Stimulated activated naive CD4-positive, alpha-beta T cell treated with Interleukin-2 at 50 U/mL for 16 hours (primary cell): ENCODE measurements around the gene ALPG.
"Not testable (repeated sequence)": the region's sequence is repeated elsewhere in the genome, so short reads cannot be mapped to it uniquely, and the experiment has no call there.

Experiments used
- DNase-seq: peaks from one replicate; lab custom pipeline; 2025; lab: John Stamatoyannopoulos, UW

Gene ALPG

DNA sequence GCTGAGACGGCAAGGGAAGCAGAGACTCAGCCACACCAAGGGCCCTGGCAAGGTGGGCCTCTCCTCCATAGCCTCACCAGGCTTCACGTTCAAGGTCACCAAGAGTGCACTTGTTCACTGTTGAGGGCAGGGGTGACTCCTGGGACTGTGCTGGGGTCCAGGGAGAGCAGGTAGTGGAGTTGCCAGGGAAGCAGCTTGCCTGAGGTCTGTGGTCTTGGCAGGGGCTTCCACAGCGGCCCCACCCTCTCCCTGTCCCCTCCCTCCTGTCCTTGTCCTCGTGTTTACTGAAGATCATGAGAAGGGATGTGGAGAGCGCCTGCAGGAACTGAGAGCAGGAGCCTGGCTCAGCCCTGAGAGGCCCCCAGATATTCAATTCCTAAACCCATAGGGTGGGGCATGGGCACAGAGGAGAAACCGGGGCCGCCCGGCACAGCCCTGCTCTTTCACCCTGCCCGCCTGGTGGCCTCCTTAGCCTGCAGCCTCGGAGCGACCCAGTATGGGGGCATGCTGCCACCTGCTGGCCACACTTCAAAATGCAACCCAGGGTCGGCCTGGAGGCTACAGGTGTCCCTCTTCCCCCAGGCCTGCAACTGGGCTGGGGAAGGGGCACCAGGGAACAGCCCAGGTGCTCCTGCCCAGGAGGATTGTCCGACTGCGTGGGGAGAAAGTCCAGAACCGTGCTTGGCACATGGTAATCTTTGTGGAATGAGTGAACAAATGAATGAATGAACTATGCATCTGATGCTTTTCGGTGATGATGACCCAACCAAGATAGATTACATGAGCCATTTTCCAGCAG lies 33.8 kb downstream of the ALPG start:
- peak; percentile 73 for DNase-seq

DNA sequence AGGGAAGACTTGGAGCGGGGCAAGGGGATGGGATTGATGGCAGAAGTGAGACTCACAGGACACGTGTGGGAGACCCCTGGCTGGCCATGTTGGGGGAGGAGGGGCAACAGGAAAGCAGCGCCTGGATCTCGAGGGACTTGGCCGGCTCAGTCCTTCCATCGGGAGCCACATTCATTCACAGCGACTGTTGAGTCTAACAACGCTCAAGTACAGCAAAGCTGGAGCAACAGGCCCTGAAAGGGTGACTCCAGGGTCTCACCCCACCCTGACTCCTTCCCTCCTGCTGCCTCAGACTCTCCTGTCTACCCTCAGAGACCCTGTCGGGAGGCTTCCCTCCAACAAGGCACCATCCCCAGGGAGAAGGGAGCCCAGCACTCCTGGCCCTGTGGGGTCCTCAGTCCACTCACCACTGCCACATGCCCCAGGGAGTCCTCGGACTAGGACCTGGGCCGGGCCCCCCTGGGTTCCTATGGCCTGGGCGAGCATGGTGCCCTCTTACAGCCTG lies 34.6 kb downstream of the ALPG start:
- DNase-seq = no peak

DNA sequence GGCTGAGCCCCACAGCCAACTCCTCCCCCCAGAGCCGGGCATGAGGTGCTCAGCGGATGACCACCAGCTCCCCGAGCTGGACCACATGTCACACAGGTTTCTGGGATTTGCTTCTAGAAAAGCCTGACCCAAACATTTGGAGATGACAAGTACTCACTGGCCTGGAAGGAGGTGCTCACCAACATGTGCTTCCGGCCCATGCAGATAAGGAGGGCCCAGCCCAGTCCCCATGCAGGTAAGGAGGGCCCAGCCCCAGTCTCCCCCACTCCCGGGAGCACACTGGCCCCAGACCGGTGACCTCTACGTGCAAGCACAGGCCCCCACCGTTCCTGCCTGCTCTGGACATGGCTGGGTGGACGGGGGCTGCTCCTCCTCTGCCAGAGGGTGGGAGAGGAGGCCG lies 35.3 kb downstream of the ALPG start:
- not testable (repeated sequence) for DNase-seq

DNA sequence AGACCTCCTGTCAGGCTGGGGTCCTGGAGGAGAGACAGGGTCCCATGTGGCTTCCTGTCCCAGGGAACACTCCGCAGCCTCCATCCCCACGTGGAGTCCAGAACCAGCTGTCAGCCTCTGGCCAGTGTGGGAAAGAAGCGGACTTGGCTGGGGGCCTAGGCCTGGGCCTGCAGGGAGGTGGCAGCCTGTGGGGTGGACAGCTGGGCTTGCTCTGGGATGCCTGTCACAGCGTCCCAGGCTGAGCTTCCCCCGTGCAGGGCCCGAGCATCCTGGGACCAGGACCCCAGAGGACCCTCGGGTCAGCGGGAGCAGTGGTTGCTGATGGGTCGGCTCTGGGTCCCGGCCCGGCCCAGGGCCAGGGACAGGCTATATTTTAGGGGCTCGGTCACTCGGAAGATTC lies 35.8 kb downstream of the ALPG start:
- DNase-seq = not testable (repeated sequence)

DNA sequence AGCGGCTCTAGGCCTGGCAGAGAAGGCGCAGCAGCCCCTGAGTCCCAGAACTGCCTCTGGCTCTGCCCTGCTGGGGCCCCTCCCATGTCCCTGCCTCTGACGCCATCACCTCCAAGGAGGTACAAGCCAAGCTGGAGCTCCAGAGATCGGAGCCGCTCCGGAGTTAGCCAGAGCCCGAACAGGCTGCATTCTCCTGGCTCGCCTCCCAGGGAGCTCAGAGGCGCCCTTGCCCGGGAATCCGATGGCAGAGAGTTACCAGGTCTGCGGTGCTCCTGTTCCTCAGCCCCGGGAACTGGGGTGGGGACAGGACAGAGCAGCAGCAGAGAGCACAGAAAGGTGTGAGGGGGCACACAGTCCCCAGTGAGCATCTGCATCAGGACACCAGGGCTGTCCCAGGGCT lies 36.4 kb downstream of the ALPG start:
- not testable (repeated sequence) for DNase-seq

DNA sequence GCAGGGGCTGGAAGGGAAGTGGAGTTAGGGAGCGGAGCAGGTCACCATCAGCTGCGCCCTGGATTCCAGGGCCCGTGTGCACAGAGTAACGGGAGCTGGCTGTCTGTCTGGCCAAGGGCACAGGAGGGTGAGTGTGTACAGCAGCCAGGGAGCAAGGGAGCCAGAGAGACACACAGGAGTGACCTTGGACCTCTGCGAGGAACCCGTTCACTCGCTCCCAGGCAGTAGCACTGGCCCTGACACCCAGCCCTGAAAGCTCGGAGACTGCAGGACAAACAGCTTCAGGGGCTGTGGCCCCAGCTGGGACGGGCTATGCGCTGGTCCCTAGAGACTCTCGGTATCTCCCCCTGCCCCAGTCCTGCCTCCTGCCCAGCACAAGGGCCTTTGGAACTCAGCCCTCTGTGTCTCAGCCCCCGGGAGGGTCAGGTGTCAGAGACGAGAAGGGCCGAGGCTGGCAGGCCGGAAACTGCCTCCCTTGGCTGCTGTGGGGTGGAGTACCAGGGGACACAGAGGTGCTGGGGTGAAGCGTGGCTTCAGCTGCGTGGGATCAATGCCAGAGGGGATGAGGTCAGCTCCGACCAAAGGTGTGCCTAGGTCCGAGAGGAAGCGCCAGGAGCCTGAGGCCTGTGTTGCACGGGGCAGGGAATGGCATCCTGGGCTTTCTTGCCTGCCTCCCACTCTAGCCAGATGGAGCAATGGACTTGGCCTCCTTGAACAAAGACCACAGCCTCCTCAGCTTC lies 37.2 kb downstream of the ALPG start:
- DNase-seq = not testable (repeated sequence)

DNA sequence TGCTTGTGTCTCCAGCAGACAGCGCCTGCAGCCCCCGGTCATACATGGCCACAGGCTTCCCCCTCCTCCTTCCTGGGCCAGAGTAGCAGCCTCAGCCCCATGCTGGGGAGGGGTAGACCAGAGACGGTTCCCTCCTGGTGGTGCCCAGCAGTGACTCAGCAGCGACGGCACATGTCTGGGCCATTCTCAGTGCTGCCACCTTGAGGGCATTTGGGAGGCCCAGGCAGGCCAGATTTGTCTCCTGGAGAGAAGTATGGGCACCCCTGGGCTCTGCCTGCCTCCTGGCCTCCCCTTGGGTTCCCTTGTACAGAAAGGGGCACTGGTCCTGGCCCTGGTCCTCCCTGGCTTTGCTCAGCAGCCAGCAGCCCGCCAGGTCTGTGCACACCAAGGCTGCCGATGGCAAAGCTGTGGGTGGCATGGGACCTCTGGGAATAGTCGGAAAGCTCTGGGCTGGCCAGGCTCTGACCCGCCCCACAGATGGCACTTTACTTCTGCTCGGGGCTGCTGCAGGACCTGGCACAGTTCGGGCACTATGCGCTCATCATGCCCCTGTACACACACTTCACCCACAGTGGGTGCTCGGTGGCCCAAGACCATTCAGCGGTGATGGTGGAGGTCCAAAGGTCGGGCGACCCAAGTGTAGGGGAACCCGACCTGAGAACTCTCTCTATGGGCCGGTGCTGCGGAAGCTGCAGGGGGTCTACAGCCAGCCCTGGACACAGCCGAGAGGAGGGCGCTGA lies 37.9 kb downstream of the ALPG start:
- peak; percentile 61 for DNase-seq

DNA sequence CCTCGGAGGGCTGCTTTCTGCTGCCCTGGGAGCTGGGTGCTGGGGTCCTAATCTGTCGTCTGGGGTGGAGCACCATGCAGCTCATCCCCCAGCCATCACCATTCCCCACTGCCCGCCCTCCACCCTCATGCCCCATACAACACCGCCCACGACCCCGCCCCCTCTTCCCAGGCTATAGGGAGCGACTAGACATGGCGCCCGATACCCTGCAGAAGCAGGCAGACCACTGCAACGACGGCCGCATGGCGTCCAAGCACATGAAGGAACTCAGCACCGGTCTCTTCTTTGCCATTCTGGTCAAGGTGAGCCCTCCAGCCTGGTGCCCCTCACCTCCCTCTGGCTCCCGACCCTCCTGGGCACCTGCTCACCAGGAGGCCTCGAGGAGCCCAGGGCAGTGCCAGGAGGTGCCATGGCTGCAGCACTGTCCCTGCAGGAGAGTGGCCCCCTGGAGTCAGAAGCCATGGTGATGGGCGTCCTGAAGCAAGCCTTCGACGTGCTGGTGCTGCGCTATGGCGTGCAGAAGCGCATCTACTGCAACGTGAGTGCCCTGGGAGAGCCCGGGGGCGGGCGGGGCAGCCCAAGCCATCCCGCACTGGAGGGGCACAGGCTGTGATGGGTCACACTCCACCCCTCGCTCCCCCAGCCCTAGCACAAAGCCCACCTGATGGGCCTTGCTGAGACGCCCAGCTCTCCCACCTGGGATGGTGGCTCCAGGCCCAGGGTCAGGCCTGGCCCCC lies 38.7 kb downstream of the ALPG start:
- DNase-seq = not testable (repeated sequence)

DNA sequence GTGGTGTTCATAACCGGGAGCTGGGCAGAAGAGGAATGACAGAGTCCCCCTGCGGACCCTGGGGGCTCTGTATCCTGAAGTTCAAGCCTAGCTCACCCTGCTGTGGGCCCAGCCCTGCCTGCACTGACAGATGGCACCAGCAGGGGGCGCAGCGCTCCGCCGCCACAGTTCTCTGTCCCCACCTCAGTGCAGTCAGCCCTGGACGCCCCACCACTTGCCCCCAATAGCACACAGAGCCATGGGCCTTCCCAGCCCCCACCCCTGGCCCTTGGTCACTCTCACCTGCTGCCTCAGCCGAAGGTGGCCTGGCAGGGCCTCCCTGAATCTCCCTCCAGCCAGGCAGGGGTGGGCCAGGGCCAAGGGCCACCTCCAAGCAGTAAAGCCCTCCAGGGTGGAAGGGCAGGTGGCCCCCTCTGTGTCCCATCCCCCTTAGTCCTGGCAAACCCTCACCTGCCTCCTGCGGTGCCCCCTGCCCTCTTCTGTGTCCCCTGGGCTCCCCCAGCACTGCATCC lies 39.7 kb downstream of the ALPG start:
- DNase-seq = not testable (repeated sequence)

DNA sequence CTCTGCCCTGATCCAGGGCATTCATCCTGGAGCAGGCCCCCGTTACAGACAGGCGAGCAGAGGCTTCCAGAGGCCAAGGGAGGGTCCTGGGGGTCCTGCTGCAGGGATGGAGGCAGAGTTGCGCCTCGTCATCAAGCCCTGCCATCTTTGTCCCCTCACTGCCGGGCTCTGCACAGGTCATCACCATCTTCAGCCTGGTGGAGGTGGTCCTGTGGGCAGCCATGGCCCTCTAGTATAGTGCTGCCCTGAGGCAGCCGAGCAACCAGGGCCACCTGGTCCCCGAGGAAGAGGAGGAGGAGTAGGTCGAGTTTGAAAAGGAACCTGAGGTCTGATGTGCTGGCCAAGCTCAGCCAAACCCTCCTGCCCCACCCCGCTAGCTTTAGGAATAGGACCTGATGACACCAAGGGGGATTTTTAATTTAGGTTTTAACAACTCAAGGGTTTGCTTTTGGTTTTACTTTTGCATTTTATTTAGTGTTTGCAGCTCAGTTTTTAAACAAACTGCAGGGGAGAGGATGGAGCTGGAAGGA lies 40.5 kb downstream of the ALPG start:
- DNase-seq = no peak

DNA sequence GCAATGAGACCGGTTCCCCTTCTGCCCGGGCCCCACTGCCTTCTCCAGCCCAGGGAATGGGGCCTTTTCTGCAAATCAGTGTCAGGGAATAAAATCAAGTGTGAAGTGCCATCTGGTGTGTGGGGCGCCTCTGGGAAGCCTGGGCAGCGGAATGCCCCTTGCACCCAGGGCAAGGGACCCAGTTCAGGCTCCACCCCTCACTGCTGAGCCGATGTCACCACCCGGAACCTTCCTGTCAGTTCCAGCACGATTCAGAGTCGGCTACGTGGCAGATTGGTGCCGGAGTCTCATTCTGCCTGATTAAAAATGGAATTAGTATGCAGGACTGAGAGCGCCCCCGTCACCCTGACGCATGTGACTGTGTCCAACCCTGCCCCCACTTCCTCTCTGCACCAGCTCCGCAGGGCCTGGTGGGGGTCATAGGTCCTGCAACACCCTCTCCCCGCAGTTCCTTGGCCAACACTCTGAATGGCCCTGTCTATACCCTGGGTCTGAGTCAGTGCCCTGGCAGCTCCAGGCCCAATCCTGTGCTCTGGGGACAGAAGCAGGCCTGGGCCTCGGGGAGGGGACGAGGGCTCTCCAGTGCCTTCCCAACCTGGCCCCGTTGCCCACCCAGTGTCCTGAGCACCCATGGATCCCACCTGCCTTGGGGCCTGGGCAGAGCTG lies 41.1 kb downstream of the ALPG start:
- DNase-seq = no peak

DNA sequence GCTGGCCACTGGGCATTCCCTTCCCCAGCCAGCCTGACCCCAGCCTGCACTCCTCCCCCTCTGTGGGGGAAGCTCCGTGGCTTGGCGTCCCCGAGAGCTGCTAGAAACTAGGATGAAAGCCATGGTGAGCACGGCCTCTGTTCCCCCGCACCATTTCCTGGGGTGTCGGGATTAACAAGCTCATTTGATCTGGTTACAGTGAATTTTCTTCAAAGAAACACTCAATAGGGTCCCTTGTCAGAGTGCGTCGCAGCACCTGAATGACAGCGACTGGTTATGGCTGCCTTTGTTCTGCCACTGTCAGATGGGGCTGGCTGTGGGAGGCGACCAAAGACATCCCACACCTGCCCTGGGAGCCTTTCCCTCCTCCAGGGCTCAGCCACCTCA lies 41.7 kb downstream of the ALPG start:
- no peak for DNase-seq

DNA sequence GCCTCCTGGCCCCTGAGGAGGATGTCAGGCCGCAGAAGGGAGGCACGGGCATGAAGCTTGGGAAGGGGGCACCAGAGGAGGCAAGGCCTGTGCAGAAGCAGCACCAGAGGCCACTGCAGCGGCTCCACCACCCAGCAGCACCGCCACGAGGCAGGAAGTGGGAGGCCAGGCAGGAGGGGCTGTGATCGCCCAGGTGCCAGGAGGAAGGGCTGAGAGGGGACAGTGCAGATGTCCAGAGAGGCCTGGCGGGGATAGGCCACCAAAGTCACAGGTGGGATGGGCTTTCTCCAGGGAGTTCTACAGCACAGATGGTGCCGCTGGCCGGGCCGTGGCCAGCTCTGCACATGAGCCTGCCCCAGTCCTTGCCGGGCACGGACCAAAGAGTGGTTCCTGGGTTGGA lies 43.3 kb downstream of the ALPG start:
- no peak for DNase-seq

DNA sequence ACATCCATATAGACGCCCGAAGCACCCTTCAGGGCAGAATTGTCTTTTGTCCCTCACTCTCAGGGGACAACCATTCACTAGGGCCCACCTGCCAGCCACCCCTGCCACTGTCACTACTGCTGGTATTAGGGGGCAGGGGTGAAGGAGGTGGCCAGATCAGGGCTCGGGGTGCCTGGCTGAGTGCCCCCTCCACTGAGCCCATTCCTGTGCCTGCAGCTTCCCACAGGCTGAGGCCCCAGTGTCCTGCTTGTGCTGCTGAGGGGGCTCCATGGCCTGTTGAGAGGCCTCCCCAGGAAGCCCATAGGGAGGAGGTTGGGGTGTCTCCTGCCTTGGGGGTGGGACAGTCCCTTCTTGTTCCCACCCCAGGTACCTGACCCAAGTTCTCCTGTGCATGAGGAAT lies 45.0 kb downstream of the ALPG start:
- not testable (repeated sequence) for DNase-seq

DNA sequence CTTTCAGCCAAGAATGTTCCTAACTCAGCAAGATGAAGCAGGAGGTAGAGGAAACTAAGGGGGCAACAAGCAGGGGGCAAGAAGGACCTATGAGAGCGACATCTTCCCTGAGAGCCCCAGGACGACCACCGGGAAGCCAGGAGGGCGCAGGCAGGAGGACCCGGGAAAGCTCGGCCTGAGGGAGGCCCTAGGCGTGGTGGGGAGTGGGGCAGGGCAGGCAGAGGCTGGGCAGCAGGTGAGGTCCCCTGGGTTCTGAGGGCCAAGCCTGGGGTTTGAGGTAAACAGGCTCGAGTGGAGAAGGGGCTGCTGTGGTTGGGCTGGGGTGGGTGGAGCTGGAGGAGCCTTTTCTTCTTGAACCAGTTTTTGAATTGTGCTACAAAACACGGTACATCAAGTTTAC lies 48.0 kb downstream of the ALPG start:
- DNase-seq = no peak

DNA sequence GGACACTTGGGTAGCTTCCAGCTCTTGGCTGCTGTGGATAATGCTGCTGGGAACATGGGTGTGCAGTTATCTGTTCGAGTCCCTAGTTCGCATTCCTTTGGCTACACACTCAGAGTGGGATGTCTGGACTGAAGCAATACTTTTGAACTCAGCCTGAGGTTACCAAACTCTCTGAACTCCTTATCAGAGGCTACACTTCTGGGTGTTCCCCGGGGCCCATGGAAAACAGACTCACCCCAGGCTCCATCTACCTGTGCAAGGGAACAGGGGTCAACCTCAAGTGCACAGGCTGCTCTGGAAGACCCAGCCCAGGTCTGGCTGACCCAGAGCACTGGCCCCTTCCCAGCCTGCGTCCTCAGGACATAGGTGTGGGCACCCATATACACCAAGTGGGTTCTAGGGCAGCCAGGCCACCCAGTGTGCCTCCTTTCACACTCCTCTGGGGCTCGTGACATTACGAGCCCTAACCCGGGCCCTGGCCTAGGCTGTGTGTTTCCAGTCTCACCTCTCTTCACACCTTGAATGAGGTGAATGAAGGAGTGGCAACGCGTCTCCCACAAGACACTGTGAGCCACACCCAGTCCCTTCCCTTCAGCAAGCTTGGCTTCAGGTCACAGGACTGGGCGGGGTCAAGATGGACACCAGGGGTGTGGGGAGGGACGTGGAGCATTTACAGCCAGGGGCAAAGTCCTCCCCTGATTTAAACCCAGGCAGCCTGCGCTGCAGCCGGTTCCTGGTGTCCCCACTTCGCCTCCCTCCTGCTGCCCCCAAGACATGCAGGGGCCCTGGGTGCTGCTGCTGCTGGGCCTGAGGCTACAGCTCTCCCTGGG lies 49.0 kb downstream of the ALPG start, which contains the start of gene ALPI:
ALPI (plus strand) TSS at position 728 of the 830 bp plus-strand sequence; CDS start at position 775, 47 bp downstream.
- DNase-seq = no peak

DNA sequence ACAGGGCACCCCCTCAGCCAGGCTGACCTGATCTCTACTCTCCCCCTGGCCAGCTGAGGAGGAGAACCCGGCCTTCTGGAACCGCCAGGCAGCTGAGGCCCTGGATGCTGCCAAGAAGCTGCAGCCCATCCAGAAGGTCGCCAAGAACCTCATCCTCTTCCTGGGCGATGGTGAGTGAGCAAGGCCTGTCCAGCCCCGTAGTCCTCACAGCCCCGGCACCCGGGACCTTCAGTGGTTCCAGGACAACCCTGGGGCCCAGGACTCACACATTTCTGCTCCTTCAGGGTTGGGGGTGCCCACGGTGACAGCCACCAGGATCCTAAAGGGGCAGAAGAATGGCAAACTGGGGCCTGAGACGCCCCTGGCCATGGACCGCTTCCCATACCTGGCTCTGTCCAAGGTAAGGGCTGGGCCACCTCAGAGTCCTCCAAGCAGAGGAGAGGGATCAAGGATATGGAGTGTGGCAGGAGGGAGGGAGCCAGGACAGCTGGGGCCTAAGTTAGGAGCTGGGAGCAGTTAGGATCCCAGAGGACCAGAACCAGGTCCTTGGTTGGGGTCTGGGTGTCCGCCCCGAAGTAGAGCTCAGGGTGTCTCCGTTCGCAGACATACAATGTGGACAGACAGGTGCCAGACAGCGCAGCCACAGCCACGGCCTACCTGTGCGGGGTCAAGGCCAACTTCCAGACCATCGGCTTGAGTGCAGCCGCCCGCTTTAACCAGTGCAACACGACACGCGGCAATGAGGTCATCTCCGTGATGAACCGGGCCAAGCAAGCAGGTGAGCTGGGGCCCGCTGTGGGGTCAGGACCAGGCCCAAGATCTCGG lies 49.9 kb downstream of the ALPG start:
- no peak for DNase-seq

DNA sequence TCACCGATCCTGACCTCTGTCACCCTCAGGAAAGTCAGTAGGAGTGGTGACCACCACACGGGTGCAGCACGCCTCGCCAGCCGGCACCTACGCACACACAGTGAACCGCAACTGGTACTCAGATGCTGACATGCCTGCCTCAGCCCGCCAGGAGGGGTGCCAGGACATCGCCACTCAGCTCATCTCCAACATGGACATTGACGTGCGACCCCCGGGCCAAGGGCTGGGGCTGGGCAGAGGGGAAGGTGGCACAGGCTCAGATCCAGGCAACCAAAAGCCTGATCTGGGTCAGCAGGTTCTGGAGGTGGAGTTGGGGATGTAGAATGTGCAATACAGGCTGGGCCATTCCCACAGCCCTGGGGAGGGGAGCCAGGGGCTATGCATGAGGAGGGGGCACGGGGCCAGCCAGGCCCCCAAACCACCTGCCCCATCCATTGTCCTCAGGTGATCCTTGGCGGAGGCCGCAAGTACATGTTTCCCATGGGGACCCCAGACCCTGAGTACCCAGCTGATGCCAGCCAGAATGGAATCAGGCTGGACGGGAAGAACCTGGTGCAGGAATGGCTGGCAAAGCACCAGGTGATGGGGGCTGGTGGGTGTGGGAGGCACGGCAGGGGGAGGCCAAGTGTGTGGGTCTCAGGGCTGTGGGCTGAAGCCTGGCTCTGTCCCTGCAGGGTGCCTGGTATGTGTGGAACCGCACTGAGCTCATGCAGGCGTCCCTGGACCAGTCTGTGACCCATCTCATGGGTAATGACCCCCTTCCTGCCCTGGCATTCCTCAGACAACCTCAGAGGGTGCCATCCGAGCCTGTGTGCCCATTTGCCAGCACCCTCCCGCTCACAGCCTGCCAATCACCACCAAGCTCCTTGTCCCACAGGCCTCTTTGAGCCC lies 50.7 kb downstream of the ALPG start:
- DNase-seq = no peak
